ENCODE data around the gene PRDM11. TPM values are rescaled to one million over a fixed set of nuclear protein-coding genes. Genes with fewer than 3 reads are reported as not detected.

Gene PRDM11
- total and polyA plus RNA-seq, 2 of the 8 experiments (the other 6 are each of a cell fraction or from before 2014, with no cell fraction given): 3.6 to 11.7 TPM

GRCh38 chr11:45184640-45185039 lies 38.2 kb downstream of the PRDM11 start (continued):
- TF ChIP-seq RNF2 (IDR thresholded peaks at IDR 0.05; ENCODE audit: borderline replicate concordance, low read depth, low read length, missing control alignments, poor library complexity, severe bottlenecking): no peak

Data from H1 (cell line).